HCT116 (cell line): ENCODE results near the gene TADA2B. TPM values are rescaled to one million over a fixed set of nuclear protein-coding genes. Genes with fewer than 3 reads are reported as not detected.
A peak's percentile ranks its signal among the peaks of the same experiment; 100 is the strongest.

ENCODE experiments used
- ATAC-seq: fragments of 200-7000 bp; cut with Tn5 transposase; 2 replicates; pipeline ENCODE4 v1.9.1; 2020; ENCODE audit warnings: mild to moderate bottlenecking, moderate library complexity
- BruUV-seq: library from RNA; stranded (reverse); fragments of 400-500 nt; replicated peaks from 2 replicates; lab custom pipeline; 2021; lab: Mats Ljungman, UMichigan
- CTCF ChIA-PET: fragments of 300-600 bp; sonication (Branson Sonifier 250); formaldehyde crosslinking; loops from one replicate; lab custom pipeline; 2021; ENCODE audit warnings: antibody characterized with exemption; lab: Charles Lee
- POLR2A ChIA-PET: fragments of 300-600, 350-600 bp; sonication (Branson Sonifier 250); formaldehyde crosslinking; loops from one replicate; lab custom pipeline; 2021; ENCODE audit warnings: antibody characterized with exemption; lab: Charles Lee
- RAD21 ChIA-PET, 2 experiments: fragments of 300-600 bp; sonication (Branson Sonifier 250); formaldehyde crosslinking; loops; one replicate each; lab custom pipeline; 2023; ENCODE audit warnings: low total read pairs in 2 of 2; ENCODE audit not compliant: uncharacterized antibody in 2 of 2, unreplicated experiment in 2 of 2, low non-redundant PET in 1 of 2; lab: Charles Lee
- DNase-seq: peaks from one replicate; pipeline ENCODE4 v3.0.0-alpha.2; 2010; ENCODE audit warnings: low read depth, low spot score
- H2AFZ ChIP-seq: fragments of 200-600 bp; shearing (Covaris generic), sonication (generic); 2 replicates; pipeline ENCODE4 v1.6.1; 2017; ENCODE audit warnings: low read depth, mixed run types, mixed read lengths, antibody characterized with exemption, low read length; ENCODE audit not compliant: poor library complexity, severe bottlenecking
- H3K27ac ChIP-seq: 2 replicates; pipeline ENCODE4 v1.5.1; 2012; ENCODE audit warnings: low read depth, low read length
- H3K27me3 ChIP-seq: fragments of 200-600 bp; sonication (generic); 2 replicates; pipeline ENCODE4 v1.6.1; 2016; ENCODE audit warnings: mixed run types, low read length, mixed read lengths; ENCODE audit not compliant: insufficient read depth
- H3K36me3 ChIP-seq, 2 experiments: fragments of 200-500 bp in 1 of 2; fragments of 200-600 bp in 1 of 2; sonication (Bioruptor generic) in 1 of 2; sonication (generic) in 1 of 2; 2 replicates each; pipeline versions ENCODE4 v1.5.1 to v1.6.1; 2014 to 2016; ENCODE audit warnings: low read length in 2 of 2, inconsistent platforms in 1 of 2, mixed read lengths in 1 of 2, mixed run types in 1 of 2; ENCODE audit not compliant: insufficient read depth in 2 of 2, control insufficient read depth in 1 of 2
- H3K4me1 ChIP-seq, 2 experiments: fragments of 200-600 bp in 1 of 2; sonication (generic) in 1 of 2; 2 replicates each; pipeline versions ENCODE4 v1.5.1 to v1.6.1; 2012 to 2017; ENCODE audit warnings: low read length in 2 of 2, inconsistent platforms in 1 of 2, mild to moderate bottlenecking in 1 of 2, mixed read lengths in 1 of 2, mixed run types in 1 of 2, moderate library complexity in 1 of 2; ENCODE audit not compliant: insufficient read depth in 2 of 2, control insufficient read depth in 1 of 2
- H3K4me2 ChIP-seq: fragments of 200-600 bp; sonication (generic); 2 replicates; pipeline ENCODE4 v1.6.1; 2017; ENCODE audit warnings: mixed run types, low read length, mixed read lengths
- H3K4me3 ChIP-seq, 2 experiments: fragments of 200-600 bp in 1 of 2; sonication (generic) in 1 of 2; replicated peaks in 1 of 2; 2 replicates each; pipeline ENCODE4 v1.5.1; 2011 to 2016; ENCODE audit warnings: low read length in 2 of 2, control low read depth in 1 of 2, low read depth in 1 of 2, mild to moderate bottlenecking in 1 of 2, mixed read lengths in 1 of 2, mixed run types in 1 of 2
- H3K79me2 ChIP-seq: fragments of 200-600 bp; sonication (generic); 2 replicates; pipeline ENCODE4 v1.6.1; 2017; ENCODE audit warnings: mild to moderate bottlenecking, mixed run types, low read length, moderate library complexity, mixed read lengths; ENCODE audit not compliant: insufficient read depth
- H3K9ac ChIP-seq: fragments of 200-600 bp; sonication (generic); 2 replicates; pipeline ENCODE4 v1.6.1; 2016; ENCODE audit warnings: low read length, mixed read lengths
- H3K9me2 ChIP-seq: fragments of 200-600 bp; sonication (generic), shearing (Covaris generic); 2 replicates; pipeline ENCODE4 v1.6.1; 2017; ENCODE audit warnings: mixed run types, mild to moderate bottlenecking, moderate library complexity; ENCODE audit not compliant: insufficient read depth
- H3K9me3 ChIP-seq, 2 experiments: fragments of 200-500 bp in 1 of 2; fragments of 200-600 bp in 1 of 2; sonication (Bioruptor generic) in 1 of 2; sonication (generic) in 1 of 2; 2 replicates each; pipeline ENCODE4 v1.6.1; 2014 to 2017; ENCODE audit warnings: low read length in 2 of 2, mixed read lengths in 2 of 2, inconsistent platforms in 1 of 2, low read depth in 1 of 2, mild to moderate bottlenecking in 1 of 2, mixed run types in 1 of 2, moderate library complexity in 1 of 2; ENCODE audit not compliant: control insufficient read depth in 1 of 2, insufficient read depth in 1 of 2
- H4K20me1 ChIP-seq: fragments of 200-600 bp; sonication (generic), shearing (Covaris generic); 2 replicates; pipeline ENCODE4 v1.6.1; 2017; ENCODE audit warnings: mixed run types, mild to moderate bottlenecking, moderate library complexity; ENCODE audit not compliant: insufficient read depth
- CBX3 ChIP-seq: IDR thresholded peaks from 2 replicates; pipeline ENCODE4 v1.6.1; 2012; ENCODE audit warnings: low read depth
- CEBPB ChIP-seq: IDR thresholded peaks from 2 replicates; pipeline ENCODE4 v1.6.1; 2012; ENCODE audit warnings: low read depth
- EGR1 ChIP-seq: IDR thresholded peaks from 2 replicates; pipeline ENCODE4 v1.6.1; 2012; ENCODE audit warnings: low read depth
- FOSL1 ChIP-seq: IDR thresholded peaks from 2 replicates; pipeline ENCODE4 v1.6.1; 2012; ENCODE audit warnings: low read depth
- JUND ChIP-seq: IDR thresholded peaks from 2 replicates; pipeline ENCODE4 v1.6.1; 2012
- POLR2A ChIP-seq: IDR thresholded peaks from 2 replicates; pipeline ENCODE4 v1.7.0; 2011; ENCODE audit warnings: borderline replicate concordance; ENCODE audit not compliant: insufficient read depth, insufficient read length; ENCODE audit errors: extremely low read depth
- POLR2AphosphoS5 ChIP-seq: IDR thresholded peaks from 2 replicates; pipeline ENCODE4 v1.6.1; 2011; ENCODE audit warnings: mild to moderate bottlenecking, low read depth, low read length, moderate library complexity
- SIN3A ChIP-seq: IDR thresholded peaks from 2 replicates; pipeline ENCODE4 v1.6.1; 2012; ENCODE audit warnings: low read depth
- SP1 ChIP-seq: IDR thresholded peaks from 2 replicates; pipeline ENCODE4 v1.6.1; 2012; ENCODE audit warnings: low read depth
- SRF ChIP-seq: IDR thresholded peaks from 2 replicates; pipeline ENCODE4 v1.6.1; 2012; ENCODE audit warnings: low read depth
- TCF7L2 ChIP-seq: IDR thresholded peaks from 2 replicates; pipeline ENCODE4 v1.7.0; 2011; ENCODE audit warnings: borderline replicate concordance, inconsistent platforms; ENCODE audit not compliant: insufficient read depth, insufficient read length; ENCODE audit errors: extremely low read depth
- ZFX ChIP-seq: fragments of 450-650 bp; IDR thresholded peaks from 2 replicates; pipeline ENCODE4 v1.6.1; 2017
- ZNF274 ChIP-seq: fragments of 200-500 bp; sonication (Bioruptor generic); IDR thresholded peaks from 2 replicates; pipeline ENCODE4 v1.6.1; 2014; ENCODE audit warnings: mild to moderate bottlenecking, low read depth, low read length, inconsistent platforms
- intact Hi-C: fragments of 100-400 bp; cut with micrococcal nuclease; formaldehyde crosslinking; loops from 2 replicates; pipeline ENCODE4 v1.10.0; 2022
- total RNA-seq: library from RNA; stranded (reverse); gene quantifications from one replicate; pipeline ENCODE4 v1.2.1, GENCODE V29; 2021; ENCODE audit not compliant: unreplicated experiment
- TF ChIP-seq, protein P1 (sequence below), 3 experiments: fragments of 200-600 bp in 1 of 3; sonication (generic) in 1 of 3; IDR thresholded peaks in 2 of 3; conservative IDR thresholded peaks in 1 of 3; 2 replicates each; pipeline ENCODE4 v1.5.1; 2012 to 2017; ENCODE audit warnings: low read depth in 2 of 3, low read length in 2 of 3, antibody characterized with exemption in 1 of 3, borderline replicate concordance in 1 of 3, control low read depth in 1 of 3, mild to moderate bottlenecking in 1 of 3, mixed read lengths in 1 of 3, mixed run types in 1 of 3, moderate library complexity in 1 of 3; ENCODE audit not compliant: insufficient read depth in 1 of 3
- TF ChIP-seq, protein P2 (sequence below): IDR thresholded peaks from 2 replicates; pipeline ENCODE4 v1.6.1; 2012; ENCODE audit warnings: low read depth
- TF ChIP-seq, protein P3 (sequence below): IDR thresholded peaks from 2 replicates; pipeline ENCODE4 v1.6.1; 2012
- TF ChIP-seq, protein P4 (sequence below): IDR thresholded peaks from 2 replicates; pipeline ENCODE4 v1.6.1; 2012
- TF ChIP-seq, protein P5 (sequence below): IDR thresholded peaks from 2 replicates; pipeline ENCODE4 v1.6.1; 2011; ENCODE audit warnings: mild to moderate bottlenecking, low read length, moderate library complexity; ENCODE audit not compliant: insufficient replicate concordance; ENCODE audit errors: extremely low read depth

Gene TADA2B
- total RNA-seq, 1 experiment from 2014 or later: 13.4 TPM

DNA sequence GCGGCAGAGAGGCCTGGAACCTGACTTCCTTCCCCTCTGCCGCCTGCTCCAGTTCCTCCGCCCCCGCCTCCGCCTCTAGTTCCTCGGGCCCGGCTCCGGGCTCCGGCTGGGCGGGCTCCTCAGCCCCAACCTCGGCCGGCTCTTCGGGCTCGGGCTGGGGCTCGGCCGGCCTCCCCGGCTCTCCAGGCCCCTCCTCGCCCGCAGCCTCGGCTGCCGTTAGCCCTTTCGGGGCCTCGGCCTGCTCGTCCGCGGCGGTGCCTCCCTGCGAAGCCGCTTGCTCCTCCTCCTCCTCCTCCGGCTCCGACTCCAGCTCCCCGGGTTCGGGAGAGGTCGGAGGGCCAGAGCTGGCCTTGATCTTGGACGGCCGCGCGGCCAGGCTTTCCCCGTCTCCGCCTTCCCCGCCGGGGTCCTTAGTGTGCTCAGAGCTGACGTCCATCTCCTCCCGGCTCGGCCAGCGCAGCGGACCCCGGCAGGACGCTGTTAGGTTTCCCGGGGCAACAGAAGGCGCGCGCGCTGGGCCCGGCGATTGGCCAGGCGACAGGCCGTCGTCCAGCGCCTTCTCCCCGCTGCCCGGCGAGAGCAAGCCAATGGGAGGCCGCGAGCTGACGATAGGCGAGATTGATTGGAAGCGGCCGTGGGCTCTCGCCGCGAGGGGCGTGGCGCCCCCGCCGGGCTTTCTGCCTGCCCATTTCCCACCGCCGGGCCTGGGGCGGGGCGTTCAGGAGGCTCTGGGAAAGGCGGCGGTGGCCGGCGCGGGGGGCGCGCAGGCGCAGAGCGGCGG, 479 bp upstream of the TADA2B start:
- DNase-seq: peak; percentile 91
- peak overlapping the region; percentile 96 for H3K4me2 ChIP-seq
- H3K9me3 ChIP-seq: no peaks in the 10 kb centered on the region
- peak overlapping the region; percentile 50 to 65 for H3K4me3 ChIP-seq
- TF ChIP-seq ZNF274 (no peak), SRF (no peak), FOSL1 (no peak), CEBPB (no peak), POLR2AphosphoS5 (no peak), EGR1 (no peak), SIN3A (no peak; the same call in 1 of the 2 replicates), TCF7L2 (no peak), CBX3 (no peak), JUND (no peak), POLR2A (no peak), ZFX (peak; percentile 27; the same call in 1 of the 2 replicates), SP1 (peak; percentile 81)
- TF ChIP-seq, protein P1, sequence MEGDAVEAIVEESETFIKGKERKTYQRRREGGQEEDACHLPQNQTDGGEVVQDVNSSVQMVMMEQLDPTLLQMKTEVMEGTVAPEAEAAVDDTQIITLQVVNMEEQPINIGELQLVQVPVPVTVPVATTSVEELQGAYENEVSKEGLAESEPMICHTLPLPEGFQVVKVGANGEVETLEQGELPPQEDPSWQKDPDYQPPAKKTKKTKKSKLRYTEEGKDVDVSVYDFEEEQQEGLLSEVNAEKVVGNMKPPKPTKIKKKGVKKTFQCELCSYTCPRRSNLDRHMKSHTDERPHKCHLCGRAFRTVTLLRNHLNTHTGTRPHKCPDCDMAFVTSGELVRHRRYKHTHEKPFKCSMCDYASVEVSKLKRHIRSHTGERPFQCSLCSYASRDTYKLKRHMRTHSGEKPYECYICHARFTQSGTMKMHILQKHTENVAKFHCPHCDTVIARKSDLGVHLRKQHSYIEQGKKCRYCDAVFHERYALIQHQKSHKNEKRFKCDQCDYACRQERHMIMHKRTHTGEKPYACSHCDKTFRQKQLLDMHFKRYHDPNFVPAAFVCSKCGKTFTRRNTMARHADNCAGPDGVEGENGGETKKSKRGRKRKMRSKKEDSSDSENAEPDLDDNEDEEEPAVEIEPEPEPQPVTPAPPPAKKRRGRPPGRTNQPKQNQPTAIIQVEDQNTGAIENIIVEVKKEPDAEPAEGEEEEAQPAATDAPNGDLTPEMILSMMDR (IDR thresholded peaks at IDR 0.05 in 2 of 3, conservative IDR thresholded peaks at IDR 0.05 in 1 of 3; ENCODE audit: borderline replicate concordance in 1 of 3, insufficient read depth in 1 of 3, low read depth in 2 of 3, low read length in 2 of 3): 0 out of 6 replicates have a peak, but pooled peaks of 2 of the 3 experiments have one; percentile 10 to 13
- TF ChIP-seq, protein P2, sequence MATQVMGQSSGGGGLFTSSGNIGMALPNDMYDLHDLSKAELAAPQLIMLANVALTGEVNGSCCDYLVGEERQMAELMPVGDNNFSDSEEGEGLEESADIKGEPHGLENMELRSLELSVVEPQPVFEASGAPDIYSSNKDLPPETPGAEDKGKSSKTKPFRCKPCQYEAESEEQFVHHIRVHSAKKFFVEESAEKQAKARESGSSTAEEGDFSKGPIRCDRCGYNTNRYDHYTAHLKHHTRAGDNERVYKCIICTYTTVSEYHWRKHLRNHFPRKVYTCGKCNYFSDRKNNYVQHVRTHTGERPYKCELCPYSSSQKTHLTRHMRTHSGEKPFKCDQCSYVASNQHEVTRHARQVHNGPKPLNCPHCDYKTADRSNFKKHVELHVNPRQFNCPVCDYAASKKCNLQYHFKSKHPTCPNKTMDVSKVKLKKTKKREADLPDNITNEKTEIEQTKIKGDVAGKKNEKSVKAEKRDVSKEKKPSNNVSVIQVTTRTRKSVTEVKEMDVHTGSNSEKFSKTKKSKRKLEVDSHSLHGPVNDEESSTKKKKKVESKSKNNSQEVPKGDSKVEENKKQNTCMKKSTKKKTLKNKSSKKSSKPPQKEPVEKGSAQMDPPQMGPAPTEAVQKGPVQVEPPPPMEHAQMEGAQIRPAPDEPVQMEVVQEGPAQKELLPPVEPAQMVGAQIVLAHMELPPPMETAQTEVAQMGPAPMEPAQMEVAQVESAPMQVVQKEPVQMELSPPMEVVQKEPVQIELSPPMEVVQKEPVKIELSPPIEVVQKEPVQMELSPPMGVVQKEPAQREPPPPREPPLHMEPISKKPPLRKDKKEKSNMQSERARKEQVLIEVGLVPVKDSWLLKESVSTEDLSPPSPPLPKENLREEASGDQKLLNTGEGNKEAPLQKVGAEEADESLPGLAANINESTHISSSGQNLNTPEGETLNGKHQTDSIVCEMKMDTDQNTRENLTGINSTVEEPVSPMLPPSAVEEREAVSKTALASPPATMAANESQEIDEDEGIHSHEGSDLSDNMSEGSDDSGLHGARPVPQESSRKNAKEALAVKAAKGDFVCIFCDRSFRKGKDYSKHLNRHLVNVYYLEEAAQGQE: no peak
- TF ChIP-seq, protein P3, sequence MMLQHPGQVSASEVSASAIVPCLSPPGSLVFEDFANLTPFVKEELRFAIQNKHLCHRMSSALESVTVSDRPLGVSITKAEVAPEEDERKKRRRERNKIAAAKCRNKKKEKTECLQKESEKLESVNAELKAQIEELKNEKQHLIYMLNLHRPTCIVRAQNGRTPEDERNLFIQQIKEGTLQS: no peak
- TF ChIP-seq, protein P4, sequence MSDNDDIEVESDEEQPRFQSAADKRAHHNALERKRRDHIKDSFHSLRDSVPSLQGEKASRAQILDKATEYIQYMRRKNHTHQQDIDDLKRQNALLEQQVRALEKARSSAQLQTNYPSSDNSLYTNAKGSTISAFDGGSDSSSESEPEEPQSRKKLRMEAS: no peak
- TF ChIP-seq, protein P5, sequence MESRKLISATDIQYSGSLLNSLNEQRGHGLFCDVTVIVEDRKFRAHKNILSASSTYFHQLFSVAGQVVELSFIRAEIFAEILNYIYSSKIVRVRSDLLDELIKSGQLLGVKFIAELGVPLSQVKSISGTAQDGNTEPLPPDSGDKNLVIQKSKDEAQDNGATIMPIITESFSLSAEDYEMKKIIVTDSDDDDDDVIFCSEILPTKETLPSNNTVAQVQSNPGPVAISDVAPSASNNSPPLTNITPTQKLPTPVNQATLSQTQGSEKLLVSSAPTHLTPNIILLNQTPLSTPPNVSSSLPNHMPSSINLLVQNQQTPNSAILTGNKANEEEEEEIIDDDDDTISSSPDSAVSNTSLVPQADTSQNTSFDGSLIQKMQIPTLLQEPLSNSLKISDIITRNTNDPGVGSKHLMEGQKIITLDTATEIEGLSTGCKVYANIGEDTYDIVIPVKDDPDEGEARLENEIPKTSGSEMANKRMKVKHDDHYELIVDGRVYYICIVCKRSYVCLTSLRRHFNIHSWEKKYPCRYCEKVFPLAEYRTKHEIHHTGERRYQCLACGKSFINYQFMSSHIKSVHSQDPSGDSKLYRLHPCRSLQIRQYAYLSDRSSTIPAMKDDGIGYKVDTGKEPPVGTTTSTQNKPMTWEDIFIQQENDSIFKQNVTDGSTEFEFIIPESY: no peak
- H3K9me2 ChIP-seq: no peaks in the 10 kb centered on the region
- no peak overlapping the region for H2AFZ ChIP-seq
- intact Hi-C loops: no loop called here
- BruUV-seq: no TSS peak
- ChIA-PET RAD21 (interaction anchor here in 1 of 2 experiments (0.6 kb wide), 1 partner anchor 133 kb away, joined by 4 read pairs; the partner anchor contains the start of gene TBC1D14), CTCF (interaction anchor here (0.6 to 1.8 kb wide), 16 partner anchors 10 to 902 kb away, joined by 3 to 12 read pairs (median 4); partner anchors contain the start of gene GRPEL1), POLR2A (interaction anchor here (1.0 to 2.2 kb wide), 3 partner anchors 25 to 133 kb away, joined by 3 to 5 read pairs (median 4); partner anchors contain the start of genes GRPEL1 and TBC1D14)
- peaks cover 42% of the 10 kb centered on the region for H3K79me2 ChIP-seq
- H3K4me1 ChIP-seq: peaks cover 12 to 22% of the 10 kb centered on the region in 2 experiments; a peak in 2 of 4 replicates
- no peaks in the 10 kb centered on the region for H3K36me3 ChIP-seq
- ATAC-seq: peak; percentile 91
- peak overlapping the region; percentile 63 for H3K9ac ChIP-seq
- H4K20me1 ChIP-seq: no peaks in the 10 kb centered on the region
- H3K27me3 ChIP-seq: no peaks in the 10 kb centered on the region
- H3K27ac ChIP-seq: no peak overlapping the region; the same call in 1 of the 2 replicates
